Loucy (cell line): ENCODE measurements around the gene SLCO2A1.

ENCODE experiments used
- H2AFZ ChIP-seq: fragments of 200-600 bp; sonication (generic); 2 replicates; pipeline ENCODE4 v1.6.0; 2016; ENCODE audit warnings: antibody characterized with exemption, mild to moderate bottlenecking, low read length, moderate library complexity
- H3F3A ChIP-seq: fragments of 200-600 bp; 2 replicates; pipeline ENCODE4 v1.6.0; 2016; ENCODE audit warnings: antibody characterized with exemption, low read depth, mild to moderate bottlenecking
- H3K27me3 ChIP-seq: fragments of 200-600 bp; sonication (generic); 2 replicates; pipeline ENCODE4 v1.6.1; 2014; ENCODE audit warnings: low read length, mild to moderate bottlenecking; ENCODE audit not compliant: insufficient read depth, poor library complexity, severe bottlenecking
- H3K36me3 ChIP-seq: fragments of 200-600 bp; sonication (generic); 2 replicates; pipeline ENCODE4 v1.6.1; 2016; ENCODE audit warnings: low read length; ENCODE audit not compliant: insufficient read depth
- H3K4me1 ChIP-seq: fragments of 200-600 bp; sonication (generic); 2 replicates; pipeline ENCODE4 v1.5.1; 2014; ENCODE audit warnings: low read length, mild to moderate bottlenecking; ENCODE audit not compliant: insufficient read depth, poor library complexity, severe bottlenecking
- H3K4me2 ChIP-seq: fragments of 200-600 bp; sonication (generic); 2 replicates; pipeline ENCODE4 v1.6.0; 2014; ENCODE audit warnings: antibody characterized with exemption, low read length, low read depth, mild to moderate bottlenecking; ENCODE audit not compliant: poor library complexity, severe bottlenecking
- H3K4me3 ChIP-seq: fragments of 200-600 bp; sonication (generic); 2 replicates; pipeline ENCODE4 v1.5.1; 2014; ENCODE audit warnings: low read length, mild to moderate bottlenecking, mixed read lengths; ENCODE audit not compliant: poor library complexity, severe bottlenecking
- H3K79me2 ChIP-seq: fragments of 200-600 bp; sonication (generic); 2 replicates; pipeline ENCODE4 v1.6.1; 2014; ENCODE audit warnings: low read length; ENCODE audit not compliant: insufficient read depth
- H3K9ac ChIP-seq: fragments of 200-600 bp; sonication (generic); 2 replicates; pipeline ENCODE4 v1.6.0; 2014; ENCODE audit warnings: mild to moderate bottlenecking, low read depth, low read length, moderate library complexity; ENCODE audit not compliant: poor library complexity, severe bottlenecking
- H3K9me2 ChIP-seq: fragments of 200-600 bp; sonication (generic); replicated peaks from 2 replicates; pipeline ENCODE4 v1.6.1; 2016; ENCODE audit warnings: low read depth, low read length, mixed read lengths
- H3K9me3 ChIP-seq: fragments of 200-600 bp; sonication (generic); 2 replicates; pipeline ENCODE4 v1.6.1; 2014; ENCODE audit warnings: mild to moderate bottlenecking, antibody characterized with exemption, low read length, low read depth; ENCODE audit not compliant: insufficient read depth
- H4K20me1 ChIP-seq: fragments of 200-600 bp; sonication (generic); 2 replicates; pipeline ENCODE4 v1.6.0; 2014; ENCODE audit warnings: antibody characterized with exemption, low read length, mild to moderate bottlenecking; ENCODE audit not compliant: insufficient read depth, poor library complexity, severe bottlenecking
- EZH2phosphoT487 ChIP-seq: fragments of 200-600 bp; IDR thresholded peaks from 2 replicates; pipeline ENCODE4 v1.6.1; 2018; ENCODE audit warnings: antibody characterized with exemption, mild to moderate bottlenecking, moderate library complexity, borderline replicate concordance
- TF ChIP-seq, protein P1 (sequence below): fragments of 200-600 bp; sonication (generic); conservative IDR thresholded peaks from 2 replicates; pipeline ENCODE4 v1.5.1; 2014; ENCODE audit warnings: mild to moderate bottlenecking, antibody characterized with exemption, low read length

The SLCO2A1 gene

GRCh38 chr3:134008630-134009156 is 21.0 kb downstream of the SLCO2A1 start:
- TF ChIP-seq, protein P1, sequence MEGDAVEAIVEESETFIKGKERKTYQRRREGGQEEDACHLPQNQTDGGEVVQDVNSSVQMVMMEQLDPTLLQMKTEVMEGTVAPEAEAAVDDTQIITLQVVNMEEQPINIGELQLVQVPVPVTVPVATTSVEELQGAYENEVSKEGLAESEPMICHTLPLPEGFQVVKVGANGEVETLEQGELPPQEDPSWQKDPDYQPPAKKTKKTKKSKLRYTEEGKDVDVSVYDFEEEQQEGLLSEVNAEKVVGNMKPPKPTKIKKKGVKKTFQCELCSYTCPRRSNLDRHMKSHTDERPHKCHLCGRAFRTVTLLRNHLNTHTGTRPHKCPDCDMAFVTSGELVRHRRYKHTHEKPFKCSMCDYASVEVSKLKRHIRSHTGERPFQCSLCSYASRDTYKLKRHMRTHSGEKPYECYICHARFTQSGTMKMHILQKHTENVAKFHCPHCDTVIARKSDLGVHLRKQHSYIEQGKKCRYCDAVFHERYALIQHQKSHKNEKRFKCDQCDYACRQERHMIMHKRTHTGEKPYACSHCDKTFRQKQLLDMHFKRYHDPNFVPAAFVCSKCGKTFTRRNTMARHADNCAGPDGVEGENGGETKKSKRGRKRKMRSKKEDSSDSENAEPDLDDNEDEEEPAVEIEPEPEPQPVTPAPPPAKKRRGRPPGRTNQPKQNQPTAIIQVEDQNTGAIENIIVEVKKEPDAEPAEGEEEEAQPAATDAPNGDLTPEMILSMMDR, result no peak
- no peak for TF ChIP-seq EZH2phosphoT487

GRCh38 chr3:134007819-134008218 is 21.9 kb downstream of the SLCO2A1 start:
- Histone ChIP-seq H3K27me3 (no peaks in the 10 kb centered on the region), H2AFZ (no peak overlapping the region), H3K4me1 (no peaks in the 10 kb centered on the region), H3K9me2 (no peaks in the 10 kb centered on the region), H3K4me3 (no peak overlapping the region), H3F3A (no peaks in the 10 kb centered on the region), H3K4me2 (no peak overlapping the region), H3K9me3 (no peaks in the 10 kb centered on the region), H4K20me1 (no peaks in the 10 kb centered on the region), H3K79me2 (no peaks in the 10 kb centered on the region), H3K9ac (no peak overlapping the region), H3K36me3 (no peaks in the 10 kb centered on the region)
- no peak for TF ChIP-seq EZH2phosphoT487

More at GRCh38 chr3:134008630-134009156, 21.0 kb downstream of the SLCO2A1 start:
- Histone ChIP-seq H3K9me2 (no peaks in the 10 kb centered on the region), H3K36me3 (no peaks in the 10 kb centered on the region), H3K9me3 (no peaks in the 10 kb centered on the region), H3K4me1 (no peaks in the 10 kb centered on the region), H3K4me2 (no peak overlapping the region), H3K79me2 (no peaks in the 10 kb centered on the region), H3K9ac (no peak overlapping the region), H3K4me3 (no peak overlapping the region), H4K20me1 (no peaks in the 10 kb centered on the region), H2AFZ (no peak overlapping the region), H3K27me3 (no peaks in the 10 kb centered on the region), H3F3A (no peaks in the 10 kb centered on the region)

- Histone ChIP-seq H3K79me2 (no peaks in the 10 kb centered on the region), H3F3A (no peaks in the 10 kb centered on the region), H3K9ac (no peak overlapping the region), H3K27me3 (no peaks in the 10 kb centered on the region), H3K9me3 (no peaks in the 10 kb centered on the region), H4K20me1 (no peaks in the 10 kb centered on the region), H3K4me2 (no peak overlapping the region), H3K9me2 (no peaks in the 10 kb centered on the region), H3K4me1 (no peaks in the 10 kb centered on the region), H3K4me3 (no peak overlapping the region), H2AFZ (no peak overlapping the region), H3K36me3 (no peaks in the 10 kb centered on the region)
- TF ChIP-seq, protein P1, result no peak
- TF ChIP-seq EZH2phosphoT487, result no peak
These were observed 24.9 kb downstream of the SLCO2A1 start for GRCh38 chr3:134004841-134005240.

GRCh38 chr3:134003066-134003465 is 26.7 kb downstream of the SLCO2A1 start:
- no peak overlapping the region for H3K4me2 ChIP-seq

More at GRCh38 chr3:134003066-134003465, 26.7 kb downstream of the SLCO2A1 start:
- Histone ChIP-seq H4K20me1 (no peaks in the 10 kb centered on the region), H3K9me2 (no peaks in the 10 kb centered on the region), H3K9ac (no peak overlapping the region), H3K9me3 (no peaks in the 10 kb centered on the region), H3K27me3 (no peaks in the 10 kb centered on the region), H3F3A (no peaks in the 10 kb centered on the region), H3K4me3 (no peak overlapping the region), H3K36me3 (no peaks in the 10 kb centered on the region), H2AFZ (no peak overlapping the region), H3K4me1 (peaks cover 13% of the 10 kb centered on the region), H3K79me2 (no peaks in the 10 kb centered on the region)
- TF ChIP-seq EZH2phosphoT487, result no peak
- TF ChIP-seq, protein P1, result no peak
